GM10847 (cell line): ENCODE data around the gene ZCCHC17.

ENCODE experiments used
- POLR2A ChIP-seq: IDR thresholded peaks from 2 replicates; pipeline ENCODE4 v1.6.1; 2011; ENCODE audit not compliant: insufficient read length; ENCODE audit errors: extremely low read depth

The ZCCHC17 gene

DNA sequence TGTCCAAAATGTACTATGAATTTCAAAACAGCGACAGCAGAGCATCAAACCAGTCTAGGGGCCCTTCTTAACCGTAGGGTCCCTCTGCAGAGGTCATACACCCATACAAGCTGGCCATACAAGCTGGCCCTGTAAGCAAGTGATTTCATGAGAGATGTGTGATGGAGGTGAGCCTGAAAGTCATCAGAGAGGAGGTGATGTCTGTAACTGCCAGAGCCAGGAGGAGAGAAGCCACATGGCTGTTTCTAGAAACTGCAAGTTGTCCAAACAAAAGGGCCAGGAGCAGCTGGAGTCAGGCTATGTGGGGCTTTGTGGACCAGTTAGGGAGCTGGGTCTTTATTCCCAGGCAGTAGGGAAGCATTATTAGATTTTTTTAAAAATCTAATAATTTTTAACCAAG, 101.4 kb downstream of the ZCCHC17 start:
- no peak for TF ChIP-seq POLR2A

DNA sequence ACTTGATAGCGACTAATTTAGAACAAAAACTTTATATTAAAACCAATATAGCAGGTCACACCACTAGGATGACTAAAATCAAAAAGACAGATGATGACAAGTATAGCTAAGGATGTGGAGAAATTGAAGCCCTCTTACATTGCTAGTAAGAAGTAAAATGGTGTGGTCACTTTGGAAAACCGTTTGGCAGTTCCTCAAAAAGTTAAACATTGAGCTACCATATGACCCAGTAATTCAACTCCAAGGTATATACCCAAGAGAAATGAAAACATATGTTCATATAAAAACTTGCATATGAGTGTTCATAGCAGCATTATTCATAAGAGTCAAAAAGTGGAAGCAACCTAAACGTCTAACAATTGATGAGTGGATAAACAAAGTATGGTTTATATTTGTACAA, 103.1 kb downstream of the ZCCHC17 start:
- no peak for TF ChIP-seq POLR2A

DNA sequence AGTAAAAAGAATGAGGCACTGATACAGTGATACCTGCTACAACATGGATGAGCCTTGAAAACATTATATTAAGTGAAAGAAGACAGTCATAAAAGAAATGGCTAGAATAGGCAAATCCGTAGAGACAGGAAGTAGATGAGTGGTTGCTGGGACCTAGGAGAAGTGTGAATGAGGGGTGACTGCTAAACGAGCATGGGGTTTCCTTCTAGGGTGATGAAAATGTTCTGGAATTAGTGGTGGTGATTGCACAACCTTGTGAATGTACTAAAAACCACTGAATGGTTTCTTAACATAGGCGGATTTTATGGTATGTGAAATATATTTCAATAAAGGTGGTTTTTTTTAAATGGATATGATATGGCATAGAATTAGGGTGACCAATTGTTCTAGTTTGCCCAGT, 103.6 kb downstream of the ZCCHC17 start:
- TF ChIP-seq POLR2A: no peak

DNA sequence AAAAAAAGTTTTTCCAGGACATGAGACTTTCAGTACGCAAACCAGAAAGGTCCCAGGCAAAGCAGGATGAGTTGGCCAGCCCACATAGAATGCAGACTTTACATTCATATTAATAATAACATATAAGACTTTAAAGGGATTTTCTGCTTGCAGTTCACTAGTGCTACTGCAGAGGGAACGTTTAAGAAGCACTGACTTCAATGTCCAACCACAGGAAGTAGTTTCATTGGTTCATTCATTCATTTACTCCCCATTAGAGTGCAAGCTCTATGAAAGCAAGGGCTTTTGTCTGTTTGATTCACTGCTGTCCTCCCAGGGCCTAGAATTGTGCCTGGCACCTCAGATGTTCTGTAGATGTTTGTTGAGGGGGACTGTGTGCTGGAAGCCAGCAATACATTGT, 104.4 kb downstream of the ZCCHC17 start:
- no peak for TF ChIP-seq POLR2A

- TF ChIP-seq POLR2A: no peak
Observed at GRCh38 chr1:31405578-31406245, 108.9 kb downstream of the ZCCHC17 start.

DNA sequence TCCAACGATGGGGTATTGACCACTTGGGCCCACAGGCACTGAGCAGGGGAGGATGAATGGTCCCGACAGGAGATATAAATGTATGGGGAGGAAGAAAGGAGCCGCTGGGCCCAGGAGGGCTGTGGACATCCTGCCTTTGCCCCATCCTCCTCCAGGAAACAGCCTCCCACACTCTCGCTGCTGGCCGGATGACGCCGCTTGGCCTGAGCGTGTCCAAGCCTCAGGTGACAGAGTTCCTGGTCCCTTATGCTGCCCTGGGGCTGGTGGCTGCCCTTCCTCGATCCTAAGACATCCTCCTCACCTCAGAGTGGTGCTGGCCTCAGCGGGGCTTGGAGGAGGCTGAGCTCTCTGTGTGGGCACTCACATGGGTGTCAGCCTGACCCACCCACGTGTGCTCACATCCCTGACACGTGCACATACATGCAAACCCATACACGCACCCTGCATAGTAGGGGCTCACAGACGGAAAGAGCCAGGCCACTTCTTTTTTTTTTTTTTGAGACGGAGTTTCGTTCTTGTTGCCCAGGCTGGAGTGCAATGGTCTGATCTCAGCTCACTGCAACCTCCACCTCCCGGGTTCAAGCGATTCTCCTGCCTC, 110.3 kb downstream of the ZCCHC17 start:
- TF ChIP-seq POLR2A: no peak

DNA sequence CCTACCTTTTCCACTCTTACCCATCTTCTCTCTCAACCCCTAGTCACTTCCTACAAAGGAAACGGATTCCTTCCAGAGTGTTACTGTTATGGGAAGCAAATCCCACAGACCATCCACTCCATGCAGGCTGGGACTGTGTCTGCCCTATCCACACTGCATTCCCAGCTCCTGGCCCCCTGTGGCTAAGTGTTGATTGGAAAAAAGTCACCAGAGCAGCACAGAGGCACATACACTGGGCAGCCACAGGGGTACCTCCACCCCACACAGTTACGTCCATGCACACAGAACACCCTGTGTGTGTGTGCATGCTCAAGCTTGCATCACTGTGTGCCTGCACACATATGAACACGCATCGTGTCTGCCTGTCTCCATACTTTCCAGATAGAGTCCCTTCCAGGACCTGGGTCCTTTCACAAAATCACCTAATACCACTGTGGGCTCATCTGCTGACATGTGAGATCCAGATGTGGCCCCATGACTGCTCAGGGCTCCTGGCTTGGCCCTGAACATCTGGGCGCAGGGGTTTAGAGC, 112.0 kb downstream of the ZCCHC17 start:
- no peak for TF ChIP-seq POLR2A

GRCh38 chr1:31409946-31410858, 113.4 kb downstream of the ZCCHC17 start:
- TF ChIP-seq POLR2A: no peak

- TF ChIP-seq POLR2A: no peak
Observed at GRCh38 chr1:31410871-31411270, 114.0 kb downstream of the ZCCHC17 start.

DNA sequence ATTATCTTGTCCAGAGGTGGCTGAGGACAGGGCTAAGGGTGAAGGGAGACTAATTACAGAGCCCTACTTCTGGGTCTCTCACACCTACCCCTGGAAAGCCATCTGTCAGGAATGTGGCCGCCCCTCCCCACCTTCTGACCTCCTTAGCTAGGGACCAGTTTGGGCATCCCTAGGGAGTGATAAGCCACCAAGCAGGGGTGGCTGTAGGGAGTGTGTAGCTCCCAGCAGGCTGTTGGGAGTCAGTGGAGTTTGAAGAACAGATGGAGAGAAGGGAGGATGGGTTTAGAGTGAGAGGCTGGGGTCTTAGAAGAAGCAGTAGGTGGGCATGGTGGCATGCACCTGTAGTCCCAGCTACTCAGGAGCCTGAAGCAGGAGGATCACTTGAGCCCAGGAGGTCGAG, 115.4 kb downstream of the ZCCHC17 start:
- TF ChIP-seq POLR2A: no peak

DNA sequence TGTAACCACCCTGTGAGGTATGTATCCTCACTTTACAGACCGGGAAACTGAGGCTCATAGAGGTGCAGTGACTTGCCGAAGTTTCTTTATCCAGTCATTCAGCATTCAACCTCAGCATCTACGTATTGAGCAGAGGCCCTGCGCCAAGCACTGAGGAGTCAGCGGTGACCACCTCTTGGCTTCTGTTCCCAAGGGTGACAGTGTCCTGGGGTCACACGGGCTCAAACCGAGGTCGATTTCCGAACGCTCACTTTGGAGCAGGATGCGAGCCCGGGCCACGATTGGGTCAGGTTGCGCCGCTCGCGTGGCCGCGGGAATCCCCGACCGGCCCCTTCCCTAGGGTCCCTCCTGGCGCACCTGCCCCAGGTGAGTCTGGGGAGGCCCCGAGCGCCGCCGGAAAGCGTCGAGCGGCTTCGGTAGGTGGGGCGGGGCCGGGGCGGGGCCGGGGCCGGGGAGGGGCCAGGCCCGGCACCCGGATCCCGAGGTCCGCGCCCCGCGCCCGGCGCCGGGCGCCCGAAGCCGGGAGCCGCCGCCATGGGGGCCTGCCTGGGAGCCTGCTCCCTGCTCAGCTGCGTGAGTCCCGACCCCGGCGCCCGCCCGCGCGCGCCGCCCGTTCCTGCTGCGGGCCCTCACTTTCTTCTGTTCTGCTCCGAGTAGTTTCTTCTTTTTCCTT, 116.0 kb downstream of the ZCCHC17 start, which contains the start of gene SERINC2:
Gene SERINC2, plus strand, starts transcription at position 482 of the 673 bp plus-strand sequence. Its CDS starts 53 bp downstream, at position 535.
- no peak for TF ChIP-seq POLR2A

GRCh38 chr1:31413405-31414001, 116.7 kb downstream of the ZCCHC17 start:
- no peak for TF ChIP-seq POLR2A
